Activated CD4-positive, alpha-beta T cell treated with anti-CD3 and anti-CD28 coated beads, Interleukin-2, amount 50 U/mL, for 48 hours (primary cell): Measurements from ENCODE around the gene MTUS2.
"Not testable (repeated sequence)": the region's sequence is repeated elsewhere in the genome, so short reads cannot be mapped to it uniquely, and the experiment has no call there.

ENCODE experiments used
- DNase-seq, 2 experiments: peaks; one replicate each; pipeline ENCODE4 v3.0.0-alpha.2; 2020

Gene MTUS2

DNA sequence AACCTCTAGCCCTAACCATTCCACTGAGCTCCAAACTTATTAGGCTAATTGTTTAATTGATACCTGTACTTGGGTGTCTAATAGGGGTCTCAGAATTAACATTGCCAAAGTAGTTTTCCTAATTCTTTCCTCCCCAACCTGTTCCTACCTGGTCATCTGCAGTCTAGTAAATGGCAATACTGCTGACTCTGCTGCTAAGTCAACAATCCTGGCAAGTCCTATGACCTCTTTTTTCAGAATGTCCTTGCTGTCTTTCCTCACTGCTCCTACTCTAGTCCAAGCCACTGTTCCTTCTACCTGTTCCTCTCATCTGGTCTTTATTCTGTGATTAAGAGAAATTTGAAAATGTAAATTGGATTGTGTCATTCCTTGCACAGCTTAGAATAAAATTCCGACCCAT lies 143.9 kb downstream of the MTUS2 start:
- DNase-seq: no peak

- no peak for DNase-seq
These were observed 144.7 kb downstream of the MTUS2 start for GRCh38 chr13:28964803-28965202.

DNA sequence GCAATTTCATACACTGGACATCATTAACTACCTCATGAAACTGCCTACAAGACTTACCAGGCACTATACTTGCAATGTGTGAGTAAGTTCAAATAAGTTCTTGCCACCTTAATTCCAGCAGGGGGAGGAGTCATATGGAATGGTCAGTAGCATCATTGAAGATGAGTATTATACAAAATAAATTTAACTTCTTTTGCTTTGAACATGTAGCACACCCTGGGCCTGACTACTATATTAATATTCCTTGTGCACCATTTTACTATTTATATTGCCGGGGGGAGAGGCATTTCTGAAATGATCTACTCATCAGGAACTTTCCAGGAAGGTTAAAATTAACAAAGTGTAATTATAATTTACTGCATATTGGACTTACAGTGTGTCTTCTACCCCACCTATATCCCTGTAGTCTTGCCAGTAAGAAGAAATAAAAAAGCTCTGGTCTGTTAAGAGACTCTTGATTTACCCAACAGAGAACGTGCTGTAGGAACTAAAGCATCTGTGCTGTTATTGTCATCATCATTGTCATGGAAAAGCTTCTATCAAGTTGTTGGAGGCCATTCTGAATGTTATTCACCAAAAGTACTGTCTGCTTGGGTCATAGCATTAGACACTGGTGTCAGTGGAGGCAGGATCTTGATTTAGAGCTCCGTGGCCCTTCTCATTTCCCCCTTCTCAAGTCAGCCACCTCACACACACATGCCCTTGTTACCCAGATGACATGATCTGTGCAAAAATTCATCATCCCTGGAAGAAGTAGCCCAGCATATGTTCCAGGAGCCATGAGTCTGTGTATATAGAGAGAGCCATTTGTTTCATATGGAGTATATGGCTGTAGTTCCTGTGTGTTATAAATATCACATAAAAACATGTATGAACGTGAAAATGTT lies 147.1 kb downstream of the MTUS2 start:
- no peak for DNase-seq

DNA sequence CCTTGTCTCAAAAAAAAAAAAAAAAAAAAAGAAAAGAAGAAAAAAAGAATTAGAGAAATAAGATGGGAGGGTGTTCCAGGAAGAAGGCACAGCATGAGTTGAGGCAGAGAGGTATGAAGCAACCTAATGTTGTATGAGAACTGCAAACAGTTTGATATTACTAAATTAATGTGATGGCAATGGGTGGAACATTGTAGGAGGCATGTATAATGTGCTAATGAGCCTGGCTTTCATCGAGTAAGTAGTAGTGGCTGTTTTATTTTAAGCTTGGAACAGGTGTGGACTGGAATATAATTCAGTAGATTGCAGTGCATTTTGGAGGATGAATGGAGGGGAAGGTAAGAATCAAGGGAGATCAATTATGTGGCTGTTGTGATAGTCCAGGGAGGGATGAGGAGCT lies 156.1 kb downstream of the MTUS2 start:
- DNase-seq: no peak

GRCh38 chr13:28976636-28977035 lies 156.5 kb downstream of the MTUS2 start:
- DNase-seq: no peak

DNA sequence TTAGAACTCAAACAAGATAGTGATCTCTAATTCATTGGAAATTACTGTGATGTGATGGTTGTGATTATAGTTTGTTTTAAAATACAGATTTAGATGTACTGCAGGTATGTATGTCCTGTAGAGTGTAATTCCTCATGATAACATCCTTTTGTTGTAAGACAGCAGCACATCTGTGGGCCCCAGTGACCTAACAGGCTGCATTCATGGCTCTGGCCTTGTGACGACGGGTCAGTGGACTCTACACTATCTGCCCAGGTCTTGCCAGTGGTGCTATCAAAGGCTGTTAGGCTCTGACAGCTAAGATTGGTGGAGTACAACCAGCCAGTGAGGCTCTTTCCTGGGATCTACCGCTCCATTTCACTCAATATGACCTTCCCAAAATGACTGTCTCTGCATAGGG lies 158.4 kb downstream of the MTUS2 start:
- DNase-seq: no peak

GRCh38 chr13:28981530-28981929 lies 161.4 kb downstream of the MTUS2 start:
- no peak for DNase-seq

GRCh38 chr13:28983641-28984040 lies 163.5 kb downstream of the MTUS2 start:
- no peak for DNase-seq

DNA sequence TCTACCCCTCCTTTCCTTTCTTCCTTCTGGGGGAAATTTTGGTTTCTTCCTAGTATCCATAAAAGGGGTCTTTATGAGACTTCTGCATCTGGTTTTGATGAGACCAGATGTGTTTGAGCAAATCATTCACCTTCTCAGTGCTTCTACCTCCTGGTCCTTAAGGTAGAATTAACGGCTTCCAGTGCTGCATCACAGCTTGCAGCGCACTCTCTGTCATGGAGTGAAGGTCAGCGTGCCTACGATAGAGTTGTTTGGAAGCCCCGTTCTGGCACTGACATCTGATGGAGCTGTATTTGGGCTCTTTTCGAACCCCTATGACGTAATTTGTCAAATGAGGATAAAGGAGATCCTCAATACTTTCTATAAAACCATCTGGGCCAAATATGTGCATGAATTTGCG lies 164.2 kb downstream of the MTUS2 start:
- no peak for DNase-seq

DNA sequence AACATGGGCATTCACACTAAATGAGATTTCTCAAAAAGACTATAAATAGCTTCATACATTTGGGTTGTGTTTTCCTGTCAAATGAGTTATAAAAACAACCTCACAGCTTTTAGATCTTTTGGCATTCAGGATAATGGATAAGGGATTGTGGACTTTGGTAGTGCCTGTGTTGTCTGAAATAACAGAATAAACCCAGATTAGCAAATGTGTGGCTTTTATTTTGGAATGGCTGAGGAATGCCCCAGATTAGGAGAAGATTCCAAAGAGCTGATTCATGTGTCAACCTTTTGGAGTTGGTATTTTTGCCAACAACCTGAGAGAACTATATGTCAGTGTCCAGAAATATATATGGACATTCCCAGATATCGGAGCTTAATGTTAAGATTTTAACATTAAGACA lies 164.7 kb downstream of the MTUS2 start:
- no peak for DNase-seq

GRCh38 chr13:28990378-28990777 lies 170.2 kb downstream of the MTUS2 start:
- DNase-seq: not testable (repeated sequence)

- DNase-seq: no peak
These were observed 171.6 kb downstream of the MTUS2 start for GRCh38 chr13:28991764-28992163.

DNA sequence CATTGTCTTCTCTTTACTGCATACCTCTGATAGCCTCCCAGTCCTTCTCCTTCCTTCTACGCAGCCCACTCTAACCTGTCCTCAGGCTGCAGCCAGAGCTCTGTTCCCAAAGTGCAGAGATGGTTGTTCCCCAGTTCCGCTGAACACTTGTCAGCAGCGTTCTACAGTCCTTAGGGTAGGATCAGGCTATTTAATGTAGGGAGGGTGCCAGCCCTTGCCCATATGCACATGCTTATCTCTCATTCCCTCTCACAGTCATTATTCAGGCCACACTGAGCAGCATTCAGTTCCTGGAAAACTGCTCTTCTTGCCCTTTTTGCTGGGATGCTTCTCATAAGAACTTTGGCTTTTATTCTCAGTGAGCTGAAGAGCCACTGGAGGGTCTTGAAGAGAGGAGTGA lies 180.7 kb downstream of the MTUS2 start:
- DNase-seq: no peak

- DNase-seq: no peak
These were observed 185.1 kb downstream of the MTUS2 start for GRCh38 chr13:29005035-29005762.

DNA sequence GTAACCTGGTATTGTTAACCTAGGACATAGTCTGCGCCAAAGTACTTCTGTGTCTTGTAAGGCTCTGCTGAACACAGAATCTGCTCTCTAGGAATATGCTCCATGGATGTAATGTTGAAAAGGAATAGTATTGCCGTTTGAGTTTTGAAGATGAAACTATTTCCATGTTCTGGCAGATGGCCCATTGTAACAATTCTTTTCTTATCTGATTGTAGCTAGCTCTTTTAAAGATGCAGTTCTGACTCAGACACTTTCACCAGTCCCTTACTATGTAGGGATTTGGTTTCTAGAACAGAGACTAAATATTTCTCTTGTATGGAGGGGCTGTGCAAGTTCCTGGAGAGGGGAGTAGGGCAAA lies 185.6 kb downstream of the MTUS2 start:
- no peak for DNase-seq

DNA sequence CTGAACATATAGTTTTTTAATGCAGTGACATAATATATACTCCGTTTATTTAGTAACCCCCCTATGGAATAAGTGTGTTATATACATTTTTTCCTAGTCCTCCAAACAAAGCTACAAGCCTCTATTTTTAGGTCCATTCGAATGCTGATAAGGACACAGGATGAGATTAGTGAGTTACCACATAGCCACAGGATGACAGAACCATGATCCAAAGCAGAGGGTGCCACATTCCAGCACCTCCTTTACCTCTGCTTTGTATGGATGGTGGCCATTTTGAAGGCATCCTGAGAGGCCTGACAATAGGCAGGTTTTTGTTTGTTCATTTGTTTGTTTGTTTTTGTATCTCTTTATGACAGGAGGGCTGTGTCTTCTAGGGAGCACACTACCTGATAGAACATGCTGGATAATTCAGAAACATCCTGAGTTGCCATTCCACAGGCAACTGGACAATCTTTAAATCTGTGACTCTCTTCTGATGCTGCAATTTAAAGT lies 186.3 kb downstream of the MTUS2 start:
- no peak for DNase-seq

DNA sequence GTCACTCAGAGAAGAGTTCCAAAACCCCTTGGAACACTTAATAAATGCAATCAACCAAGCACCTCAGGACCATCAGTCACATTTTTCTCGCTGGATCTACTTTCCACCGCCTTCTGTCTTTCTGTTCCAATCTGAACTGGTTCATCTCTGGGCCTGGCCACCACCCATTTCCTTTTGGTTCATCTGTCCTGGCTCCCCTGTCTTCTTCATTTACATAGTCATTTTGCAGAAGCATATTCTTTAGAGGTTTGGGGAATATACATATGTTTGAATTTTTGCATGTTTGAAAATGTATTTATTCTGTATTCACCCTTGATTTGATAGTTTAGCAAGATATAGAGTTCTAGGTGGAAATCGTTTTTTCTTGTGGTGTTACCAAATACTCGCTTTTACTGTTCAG lies 188.2 kb downstream of the MTUS2 start:
- DNase-seq: no peak

GRCh38 chr13:29020314-29020713 lies 200.2 kb downstream of the MTUS2 start:
- no peak for DNase-seq

GRCh38 chr13:29021311-29021710 lies 201.2 kb downstream of the MTUS2 start:
- no peak for DNase-seq

- no peak for DNase-seq
These were observed 201.6 kb downstream of the MTUS2 start for GRCh38 chr13:29021717-29022116.

- no peak for DNase-seq
These were observed 202.3 kb downstream of the MTUS2 start for GRCh38 chr13:29022410-29022809.

DNA sequence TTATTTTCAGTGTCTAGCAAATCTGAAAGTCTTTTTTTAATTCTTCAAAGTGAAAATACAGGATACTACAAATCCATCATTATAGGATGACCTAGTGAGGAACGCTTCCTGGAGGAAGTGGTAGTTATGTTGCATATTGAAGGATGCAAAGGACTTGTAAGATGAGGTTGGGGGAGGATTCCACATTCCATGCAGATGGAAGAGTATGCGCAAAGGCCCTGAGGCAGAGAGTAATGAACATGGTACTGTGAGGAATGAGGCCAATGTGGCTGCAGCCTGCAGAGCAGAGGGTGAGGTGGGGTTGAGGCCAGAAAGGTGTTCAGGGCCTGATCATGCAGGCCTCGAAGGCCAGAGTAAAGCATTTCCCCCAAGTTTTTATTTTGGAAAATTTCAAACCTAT lies 202.8 kb downstream of the MTUS2 start:
- no peak for DNase-seq

- DNase-seq: no peak
These were observed 204.6 kb downstream of the MTUS2 start for GRCh38 chr13:29024783-29025182.

DNA sequence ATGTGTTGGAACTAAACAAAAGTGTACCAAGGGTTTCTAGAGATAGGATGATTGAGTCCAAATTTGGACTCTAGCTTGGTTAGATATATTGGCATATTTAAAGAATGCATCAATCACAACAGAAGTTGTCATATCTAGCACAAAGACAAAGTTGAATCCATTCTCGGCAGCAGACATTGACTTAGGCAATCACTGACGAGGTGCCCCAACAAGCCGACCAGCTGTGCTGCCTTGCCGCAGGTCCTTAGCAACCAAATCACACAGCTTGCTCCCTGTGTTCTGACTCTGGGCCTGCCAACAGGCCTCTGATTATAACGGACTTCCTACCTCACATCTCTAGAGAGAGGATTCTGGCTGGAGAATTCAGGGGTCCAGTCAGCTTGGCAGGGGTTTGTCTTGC lies 208.7 kb downstream of the MTUS2 start:
- no peak for DNase-seq
